SK-N-SH (cell line): ENCODE measurements around the gene AGL. TPM values are rescaled to one million over a fixed set of nuclear protein-coding genes. Genes with fewer than 3 reads are reported as not detected.

ENCODE experiments used
- CTCF ChIA-PET: fragments of 300-600, 350-600 bp; formaldehyde crosslinking; extraction: SDS; loops from one replicate; lab custom pipeline; 2021; lab: Yijun Ruan, JAX
- POLR2A ChIA-PET: fragments of 350-600 bp; sonication (Branson Sonifier 250); formaldehyde crosslinking; extraction: SDS; loops from one replicate; lab custom pipeline; 2020; ENCODE audit warnings: antibody characterized with exemption, inconsistent platforms; lab: Yijun Ruan, JAX
- DNase-seq: peaks from one replicate; pipeline ENCODE4 v3.0.0; 2012
- H2AFZ ChIP-seq: fragments of 200-600 bp; sonication (generic); 2 replicates; pipeline ENCODE4 v1.8.1; 2016; ENCODE audit warnings: antibody characterized with exemption, mild to moderate bottlenecking, low read depth
- H3F3A ChIP-seq: fragments of 200-600 bp; sonication (generic); replicated peaks from 2 replicates; pipeline ENCODE3; 2016; ENCODE audit warnings: antibody characterized with exemption, mild to moderate bottlenecking; ENCODE audit not compliant: insufficient read depth
- H3K27ac ChIP-seq, 2 experiments: fragments of 200-500 bp in 1 of 2; fragments of 200-600 bp in 1 of 2; sonication (Bioruptor generic) in 1 of 2; sonication (generic), shearing (Covaris generic) in 1 of 2; 2 replicates each; pipeline versions ENCODE4 v1.5.1 to v1.6.1; 2014 to 2016; ENCODE audit warnings: low read depth in 2 of 2, inconsistent platforms in 1 of 2, low read length in 1 of 2, mild to moderate bottlenecking in 1 of 2, mixed read lengths in 1 of 2
- H3K27me3 ChIP-seq: fragments of 200-600 bp; sonication (generic), shearing (Covaris generic); 2 replicates; pipeline ENCODE4 v1.6.1; 2016; ENCODE audit warnings: mixed run types; ENCODE audit not compliant: insufficient read depth
- H3K36me3 ChIP-seq, 2 experiments: fragments of 200-500 bp in 1 of 2; fragments of 200-600 bp in 1 of 2; sonication (Bioruptor generic) in 1 of 2; sonication (generic) in 1 of 2; replicated peaks in 1 of 2; 2 replicates each; pipeline versions ENCODE3 to v1.5.1; 2014 to 2016; ENCODE audit warnings: low read length in 1 of 2, mild to moderate bottlenecking in 1 of 2; ENCODE audit not compliant: insufficient read depth in 2 of 2, control insufficient read depth in 1 of 2
- H3K4me1 ChIP-seq, 2 experiments: fragments of 200-500 bp in 1 of 2; fragments of 200-600 bp in 1 of 2; sonication (Bioruptor generic) in 1 of 2; sonication (generic), shearing (Covaris generic) in 1 of 2; 2 replicates each; pipeline versions ENCODE4 v1.5.1 to v1.6.1; 2014 to 2016; ENCODE audit warnings: low read depth in 1 of 2, low read length in 1 of 2, mixed run types in 1 of 2; ENCODE audit not compliant: insufficient read depth in 2 of 2, control insufficient read depth in 1 of 2
- H3K4me2 ChIP-seq: fragments of 200-600 bp; sonication (generic), shearing (Covaris generic); 2 replicates; pipeline ENCODE4 v1.6.1; 2017; ENCODE audit warnings: mixed run types
- H3K4me3 ChIP-seq, 2 experiments: fragments of 200-500 bp in 1 of 2; fragments of 200-600 bp in 1 of 2; sonication (Bioruptor generic) in 1 of 2; sonication (generic), shearing (Covaris generic) in 1 of 2; 2 replicates each; pipeline versions ENCODE4 v1.5.1 to v1.8.1; 2014 to 2016; ENCODE audit warnings: low read depth in 2 of 2, inconsistent platforms in 1 of 2, low read length in 1 of 2, mild to moderate bottlenecking in 1 of 2, mixed read lengths in 1 of 2, moderate library complexity in 1 of 2
- H3K79me2 ChIP-seq: fragments of 200-600 bp; sonication (generic); 2 replicates; pipeline ENCODE4 v1.8.1; 2017; ENCODE audit warnings: mild to moderate bottlenecking; ENCODE audit not compliant: insufficient read depth
- H3K9ac ChIP-seq: fragments of 200-600 bp; sonication (generic); 2 replicates; pipeline ENCODE4 v1.6.1; 2017; ENCODE audit warnings: mixed run types
- H3K9me2 ChIP-seq: fragments of 200-600 bp; sonication (generic); 2 replicates; pipeline ENCODE4 v1.6.1; 2017; ENCODE audit warnings: mixed run types
- H3K9me3 ChIP-seq: fragments of 200-600 bp; sonication (generic); 2 replicates; pipeline ENCODE4 v1.6.1; 2017; ENCODE audit warnings: mixed run types, mild to moderate bottlenecking, moderate library complexity
- H4K20me1 ChIP-seq: fragments of 200-600 bp; sonication (generic); 2 replicates; pipeline ENCODE4 v1.6.1; 2017; ENCODE audit warnings: mild to moderate bottlenecking, mixed run types; ENCODE audit not compliant: insufficient read depth
- CHD2 ChIP-seq: fragments of 150-350 bp; IDR thresholded peaks from 2 replicates; pipeline ENCODE4 v1.6.1; 2018; ENCODE audit warnings: low read length; ENCODE audit not compliant: partially characterized antibody
- CTCF ChIP-seq: fragments of 200-600 bp; sonication (generic); IDR thresholded peaks from 2 replicates; pipeline ENCODE4 v1.6.1; 2017; ENCODE audit warnings: antibody characterized with exemption, mild to moderate bottlenecking, moderate library complexity
- ELF1 ChIP-seq: IDR thresholded peaks from 2 replicates; pipeline ENCODE4 v1.4.0; 2012
- EP300 ChIP-seq, 2 experiments: IDR thresholded peaks; 2 replicates each; pipeline versions ENCODE4 v1.4.0 to v1.6.1; 2012; ENCODE audit warnings: borderline replicate concordance in 1 of 2, low read depth in 1 of 2, low read length in 1 of 2
- FOSL2 ChIP-seq: IDR thresholded peaks from 2 replicates; pipeline ENCODE4 v1.4.0; 2012; ENCODE audit warnings: low read depth, mild to moderate bottlenecking, moderate library complexity, borderline replicate concordance
- FOXJ3 ChIP-seq: sonication (generic); formaldehyde crosslinking; IDR thresholded peaks from 2 replicates; pipeline ENCODE4 v1.5.1; 2020; ENCODE audit warnings: mild to moderate bottlenecking, missing genetic modification reagents
- FOXM1 ChIP-seq: IDR thresholded peaks from 2 replicates; pipeline ENCODE4 v1.4.0; 2012; ENCODE audit warnings: low read depth, mild to moderate bottlenecking
- GABPA ChIP-seq: IDR thresholded peaks from 2 replicates; pipeline ENCODE4 v1.4.0; 2012; ENCODE audit warnings: low read depth, mild to moderate bottlenecking
- GATA2 ChIP-seq: sonication (generic); formaldehyde crosslinking; IDR thresholded peaks from 2 replicates; pipeline ENCODE4 v1.5.0; 2020; ENCODE audit warnings: mild to moderate bottlenecking, missing genetic modification reagents
- JUND ChIP-seq: IDR thresholded peaks from 2 replicates; pipeline ENCODE4 v1.4.0; 2012
- MXI1 ChIP-seq: IDR thresholded peaks from 2 replicates; pipeline ENCODE4 v1.6.1; 2012; ENCODE audit warnings: mild to moderate bottlenecking, low read depth, low read length, improper control_type of control experiment
- NRF1 ChIP-seq: IDR thresholded peaks from 2 replicates; pipeline ENCODE4 v1.6.1; 2012; ENCODE audit warnings: low read depth, mild to moderate bottlenecking, low read length
- REST ChIP-seq: IDR thresholded peaks from 2 replicates; pipeline ENCODE4 v1.6.1; 2012; ENCODE audit warnings: mild to moderate bottlenecking, low read depth, low read length, moderate library complexity
- RFX5 ChIP-seq: IDR thresholded peaks from 2 replicates; pipeline ENCODE4 v1.6.1; 2012; ENCODE audit warnings: mild to moderate bottlenecking, improper control_type of control experiment, low read length
- SIN3A ChIP-seq: IDR thresholded peaks from 2 replicates; pipeline ENCODE4 v1.6.1; 2012; ENCODE audit warnings: low read depth, mild to moderate bottlenecking, low read length, moderate library complexity, borderline replicate concordance
- TAF1 ChIP-seq: IDR thresholded peaks from 2 replicates; pipeline ENCODE4 v1.6.1; 2012; ENCODE audit warnings: low read depth, mild to moderate bottlenecking, low read length, moderate library complexity, borderline replicate concordance
- TCF12 ChIP-seq: IDR thresholded peaks from 2 replicates; pipeline ENCODE4 v1.4.0; 2012
- USF2 ChIP-seq: fragments of 150-350 bp; IDR thresholded peaks from 2 replicates; pipeline ENCODE4 v1.6.1; 2017; ENCODE audit warnings: antibody characterized with exemption, low read length, low read depth, borderline replicate concordance
- YY1 ChIP-seq: IDR thresholded peaks from 2 replicates; pipeline ENCODE4 v1.4.0; 2012; ENCODE audit warnings: low read depth, mild to moderate bottlenecking
- ZBTB33 ChIP-seq: IDR thresholded peaks from 2 replicates; pipeline ENCODE4 v1.4.0; 2012; ENCODE audit warnings: low read depth, borderline replicate concordance
- WGBS: methylation state at CpG from one replicate; pipeline ENCODE4 v1.1.6; 2017; ENCODE audit warnings: low lambda C conversion rate; 5-methylcytosine and 5-hydroxymethylcytosine counted together
- polyA plus RNA-seq, 3 experiments: library from polyadenylated mRNA; depleted of rRNA; stranded (reverse); fragments of >200 nt; gene quantifications; 2 replicates each; pipeline ENCODE4 v1.2.3, GENCODE V29; 2012
- TF ChIP-seq, protein P1 (sequence below): IDR thresholded peaks from 2 replicates; pipeline ENCODE4 v1.4.0; 2012; ENCODE audit warnings: low read depth, borderline replicate concordance
- TF ChIP-seq, protein P2 (sequence below): fragments of 150-350 bp; IDR thresholded peaks from 2 replicates; pipeline ENCODE4 v1.6.1; 2016; ENCODE audit warnings: mild to moderate bottlenecking, low read depth, low read length

Gene AGL
- polyA plus RNA-seq, 1 of the 3 experiments (the other 2 are of a cell fraction): 1.5 TPM

GRCh38 chr1:99851850-99852454, 1.8 kb downstream of the AGL start (continued):
- TF ChIP-seq REST (no peak), FOSL2 (no peak), YY1 (no peak), MXI1 (no peak)

DNA sequence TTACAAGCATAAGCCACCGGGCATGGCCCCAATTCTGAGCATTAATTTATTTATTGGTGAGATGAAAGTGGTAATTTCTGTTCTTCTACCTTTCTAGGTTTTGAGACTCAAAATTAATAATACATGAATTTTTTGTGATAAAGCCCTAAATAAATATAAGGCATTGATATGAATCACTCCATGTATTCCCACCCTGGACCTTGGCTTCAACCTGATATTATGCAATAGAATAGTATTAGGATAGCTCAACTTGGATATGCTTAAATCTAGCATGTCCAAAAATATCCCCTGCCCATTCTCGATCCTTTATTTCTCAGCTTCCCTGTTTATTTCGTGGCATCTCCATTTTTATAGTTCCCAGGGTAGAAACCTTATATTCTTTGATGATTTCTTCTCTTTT, 2.5 kb downstream of the AGL start:
- DNase-seq: no peak
- Histone ChIP-seq H3K9ac (no peak overlapping the region), H4K20me1 (no peaks in the 10 kb centered on the region), H3K4me3 (no peak overlapping the region), H3K9me2 (no peaks in the 10 kb centered on the region), H3K79me2 (no peaks in the 10 kb centered on the region; the same call in 1 of the 2 replicates), H3K27me3 (no peaks in the 10 kb centered on the region), H3K27ac (no peak overlapping the region), H3K4me1 (peaks cover 3 to 14% of the 10 kb centered on the region in 2 experiments; a peak in 2 of 4 replicates), H3K9me3 (no peaks in the 10 kb centered on the region), H3K4me2 (no peak overlapping the region), H3K36me3 (peaks cover 6 to 8% of the 10 kb centered on the region in 2 experiments), H3F3A (no peaks in the 10 kb centered on the region), H2AFZ (no peak overlapping the region)
- 94% methylated on average over 3 of the region's 3 CpGs for WGBS
- POLR2A ChIA-PET: no interaction called here
- CTCF ChIA-PET: no interaction called here
- TF ChIP-seq, protein P1, sequence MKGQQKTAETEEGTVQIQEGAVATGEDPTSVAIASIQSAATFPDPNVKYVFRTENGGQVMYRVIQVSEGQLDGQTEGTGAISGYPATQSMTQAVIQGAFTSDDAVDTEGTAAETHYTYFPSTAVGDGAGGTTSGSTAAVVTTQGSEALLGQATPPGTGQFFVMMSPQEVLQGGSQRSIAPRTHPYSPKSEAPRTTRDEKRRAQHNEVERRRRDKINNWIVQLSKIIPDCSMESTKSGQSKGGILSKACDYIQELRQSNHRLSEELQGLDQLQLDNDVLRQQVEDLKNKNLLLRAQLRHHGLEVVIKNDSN: no peak
- no peak for TF ChIP-seq FOXM1
- TF ChIP-seq TAF1: no peak
- TF ChIP-seq GABPA: no peak
- TF ChIP-seq TCF12: no peak
- no peak for TF ChIP-seq FOXJ3 (CRISPR knock-in tag)
- no peak for TF ChIP-seq EP300 (IDR thresholded peaks at IDR 0.05; ENCODE audit: borderline replicate concordance in 1 of 2, low read depth in 1 of 2, low read length in 1 of 2)
- no peak for TF ChIP-seq SIN3A
- no peak for TF ChIP-seq CHD2
- TF ChIP-seq, protein P2, sequence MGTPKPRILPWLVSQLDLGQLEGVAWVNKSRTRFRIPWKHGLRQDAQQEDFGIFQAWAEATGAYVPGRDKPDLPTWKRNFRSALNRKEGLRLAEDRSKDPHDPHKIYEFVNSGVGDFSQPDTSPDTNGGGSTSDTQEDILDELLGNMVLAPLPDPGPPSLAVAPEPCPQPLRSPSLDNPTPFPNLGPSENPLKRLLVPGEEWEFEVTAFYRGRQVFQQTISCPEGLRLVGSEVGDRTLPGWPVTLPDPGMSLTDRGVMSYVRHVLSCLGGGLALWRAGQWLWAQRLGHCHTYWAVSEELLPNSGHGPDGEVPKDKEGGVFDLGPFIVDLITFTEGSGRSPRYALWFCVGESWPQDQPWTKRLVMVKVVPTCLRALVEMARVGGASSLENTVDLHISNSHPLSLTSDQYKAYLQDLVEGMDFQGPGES: no peak
- no peak for TF ChIP-seq JUND
- no peak for TF ChIP-seq ELF1
- no peak for TF ChIP-seq ZBTB33
- TF ChIP-seq USF2: no peak
- TF ChIP-seq NRF1: no peak
- TF ChIP-seq GATA2 (CRISPR knock-in tag): no peak
- TF ChIP-seq CTCF: no peak
- TF ChIP-seq RFX5: no peak
